Gastroesophageal sphincter (tissue), 3 donors: ENCODE measurements around the gene KPNA2.
A peak's percentile ranks its signal among the peaks of the same experiment; 100 is the strongest.

Experiments used
- CTCF ChIP-seq, 4 experiments: fragments of 200-600 bp in 2 of 4; fragments of 450-650 bp in 2 of 4; sonication (generic) in 1 of 4; IDR thresholded peaks; one replicate each; pipeline ENCODE4 v1.5.1; 2017 to 2019; ENCODE audit warnings: antibody characterized with exemption in 4 of 4, mild to moderate bottlenecking in 2 of 4, moderate library complexity in 2 of 4
- EP300 ChIP-seq: sonication (generic); formaldehyde crosslinking; IDR thresholded peaks from one replicate; pipeline ENCODE4 v1.6.1; 2017; ENCODE audit warnings: antibody characterized with exemption, mild to moderate bottlenecking
- POLR2A ChIP-seq, 2 donors: fragments of 450-650 bp; IDR thresholded peaks; one replicate each; pipeline ENCODE4 v1.6.1; 2017; ENCODE audit warnings: antibody characterized with exemption in 2 of 2, mild to moderate bottlenecking in 2 of 2, moderate library complexity in 1 of 2
- POLR2AphosphoS5 ChIP-seq: sonication (generic); formaldehyde crosslinking; IDR thresholded peaks from one replicate; pipeline ENCODE4 v1.6.1; 2017; ENCODE audit warnings: antibody characterized with exemption

GRCh38 chr17:68035523-68036303 is at the start of gene KPNA2:
- TF ChIP-seq CTCF (IDR thresholded peaks at IDR 0.05), result no peak
- peak; percentile 40 to 51 for TF ChIP-seq POLR2A (IDR thresholded peaks at IDR 0.05)
- peak; percentile 65 for TF ChIP-seq POLR2AphosphoS5
- no peak for TF ChIP-seq EP300
